Stimulated activated CD8-positive, alpha-beta memory T cell treated with anti-CD3 and anti-CD28 coated beads, Interleukin-4, amount 100 ng/mL, for 1 hour (primary cell): ENCODE data around the gene C4B.
"Not testable (repeated sequence)": the region's sequence is repeated elsewhere in the genome, so short reads cannot be mapped to it uniquely, and the experiment has no call there.

Experiments
- DNase-seq, 2 donors: peaks; one replicate each; pipeline ENCODE4 v3.0.0-alpha.2; 2020; ENCODE audit warnings: low read depth in 2 of 2, low spot score in 1 of 2

Gene C4B

GRCh38 chr6:32035283-32036013 is 20.9 kb downstream of the C4B start:
- not testable (repeated sequence) for DNase-seq

GRCh38 chr6:32037136-32037535 is 22.5 kb downstream of the C4B start:
- DNase-seq: not testable (repeated sequence)

- not testable (repeated sequence) for DNase-seq
Measured at GRCh38 chr6:32037598-32038524, 23.3 kb downstream of the C4B start, which contains the start of gene CYP21A2. TSS of gene CYP21A2 (plus strand) at chr6:32038415. CDS start at chr6:32038423, 8 bp downstream.

GRCh38 chr6:32038878-32039277 is 24.3 kb downstream of the C4B start:
- not testable (repeated sequence) for DNase-seq

- not testable (repeated sequence) for DNase-seq
Measured at GRCh38 chr6:32039321-32040274, 25.0 kb downstream of the C4B start.

GRCh38 chr6:32040299-32041049 is 25.9 kb downstream of the C4B start:
- not testable (repeated sequence) for DNase-seq

- not testable (repeated sequence) for DNase-seq
Measured at GRCh38 chr6:32041050-32041321, 26.4 kb downstream of the C4B start.

- not testable (repeated sequence) for DNase-seq
Measured at GRCh38 chr6:32041385-32041784, 26.8 kb downstream of the C4B start.

GRCh38 chr6:32042276-32042675 is 27.7 kb downstream of the C4B start:
- DNase-seq: not testable (repeated sequence)

- not testable (repeated sequence) for DNase-seq
Measured at GRCh38 chr6:32043589-32044380, 29.2 kb downstream of the C4B start.

GRCh38 chr6:32044916-32045315 is 30.3 kb downstream of the C4B start:
- not testable (repeated sequence) for DNase-seq

- DNase-seq: no peak
Measured at GRCh38 chr6:32045811-32046449, 31.3 kb downstream of the C4B start.

- no peak for DNase-seq
Measured at GRCh38 chr6:32046450-32047083, 32.0 kb downstream of the C4B start.

- DNase-seq: no peak
Measured at GRCh38 chr6:32047084-32047478, 32.5 kb downstream of the C4B start.

- DNase-seq: no peak
Measured at GRCh38 chr6:32047539-32047854, 32.9 kb downstream of the C4B start.

GRCh38 chr6:32047855-32048766 is 33.5 kb downstream of the C4B start:
- peak; percentile 49 to 52 for DNase-seq

GRCh38 chr6:32049149-32049548 is 34.6 kb downstream of the C4B start:
- DNase-seq: not testable (repeated sequence)

- not testable (repeated sequence) for DNase-seq
Measured at GRCh38 chr6:32049736-32050135, 35.1 kb downstream of the C4B start.
